Thyroid gland (tissue), 4 donors: ENCODE results near the gene E2F7. TPM values are rescaled to one million over a fixed set of nuclear protein-coding genes. Genes with fewer than 3 reads are reported as not detected.

Source experiments
- DNase-seq, 2 donors: peaks; one replicate each; pipeline ENCODE4 v3.0.0-alpha.2; 2019
- H3K27ac ChIP-seq, 3 donors: fragments of 200-600 bp; sonication (generic); 1 replicate in 2 of 3; 2 replicates in 1 of 3; pipeline ENCODE4 v1.5.1; 2016 to 2019; ENCODE audit warnings: mild to moderate bottlenecking in 1 of 3, moderate library complexity in 1 of 3
- H3K27me3 ChIP-seq: fragments of 200-600 bp; sonication (generic); one replicate; pipeline ENCODE4 v1.5.1; 2019
- H3K36me3 ChIP-seq, 2 donors: fragments of 200-600 bp; sonication (generic); one replicate each; pipeline ENCODE4 v1.5.1; 2016 to 2019
- H3K4me1 ChIP-seq, 2 donors: fragments of 200-600 bp; sonication (generic); one replicate each; pipeline ENCODE4 v1.5.1; 2017 to 2019
- H3K4me3 ChIP-seq, 3 donors: fragments of 200-600 bp; sonication (generic); replicated peaks in 1 of 3; 1 replicate in 2 of 3; 2 replicates in 1 of 3; pipeline ENCODE4 v1.5.1; 2016; ENCODE audit warnings: mild to moderate bottlenecking in 1 of 3
- H3K9me3 ChIP-seq: fragments of 200-600 bp; sonication (generic); one replicate; pipeline ENCODE4 v1.5.1; 2017
- CTCF ChIP-seq, 6 experiments: fragments of 200-600 bp in 3 of 6; fragments of 450-650 bp in 3 of 6; sonication (generic) in 3 of 6; IDR thresholded peaks; one replicate each; pipeline ENCODE4 v1.5.1; 2016 to 2019; ENCODE audit warnings: antibody characterized with exemption in 6 of 6, mild to moderate bottlenecking in 2 of 6, inconsistent platforms in 1 of 6, moderate library complexity in 1 of 6
- POLR2A ChIP-seq, 2 donors: fragments of 450-650 bp; IDR thresholded peaks; one replicate each; pipeline ENCODE4 v1.6.1; 2017; ENCODE audit warnings: antibody characterized with exemption in 2 of 2, mild to moderate bottlenecking in 2 of 2, moderate library complexity in 1 of 2
- WGBS, 2 donors: methylation state at CpG; one replicate each; pipeline ENCODE4 v1.1.5; 2017; 5-methylcytosine and 5-hydroxymethylcytosine counted together
- intact Hi-C: fragments of 100-400 bp; cut with DNase I; formaldehyde crosslinking; loops from one replicate; pipeline ENCODE4 v1.15.1; 2023
- total RNA-seq, 4 donors: library from RNA; depleted of rRNA; stranded (reverse); fragments of >200 nt; gene quantifications; one replicate each; pipeline ENCODE4 v1.2.3, GENCODE V29; 2016

The E2F7 gene
- total RNA-seq, 4 donors from 2014 or later, result 4.6 TPM; not detected in 3

- no peak for DNase-seq
- intact Hi-C loops, result no loop called here
- no peak overlapping the region for H3K4me3 ChIP-seq
- no peaks in the 10 kb centered on the region for H3K4me1 ChIP-seq
- no peaks in the 10 kb centered on the region for H3K9me3 ChIP-seq
- no peak for TF ChIP-seq CTCF (IDR thresholded peaks at IDR 0.05)
- TF ChIP-seq POLR2A (IDR thresholded peaks at IDR 0.05), result no peak
- H3K27me3 ChIP-seq, result no peaks in the 10 kb centered on the region
- no peak overlapping the region for H3K27ac ChIP-seq
- no peaks in the 10 kb centered on the region for H3K36me3 ChIP-seq
- 25 to 33% methylated on average over 1 of the region's 1 CpG for WGBS, 2 donors
Observed at GRCh38 chr12:77089686-77090220, 24.4 kb upstream of the E2F7 start.

- Histone ChIP-seq H3K36me3 (no peaks in the 10 kb centered on the region), H3K9me3 (no peaks in the 10 kb centered on the region), H3K27ac (no peak overlapping the region), H3K4me3 (no peak overlapping the region), H3K27me3 (no peaks in the 10 kb centered on the region), H3K4me1 (no peaks in the 10 kb centered on the region)
- intact Hi-C loops, result no loop called here
- no peak for DNase-seq
- 61 to 67% methylated on average over 4 of the region's 4 CpGs for WGBS, 2 donors
- no peak for TF ChIP-seq CTCF (IDR thresholded peaks at IDR 0.05)
- TF ChIP-seq POLR2A (IDR thresholded peaks at IDR 0.05), result no peak
Observed at GRCh38 chr12:77087427-77087826, 22.1 kb upstream of the E2F7 start.

GRCh38 chr12:77082021-77082420, 16.7 kb upstream of the E2F7 start:
- Histone ChIP-seq H3K36me3 (no peaks in the 10 kb centered on the region), H3K9me3 (no peaks in the 10 kb centered on the region), H3K27ac (no peak overlapping the region), H3K4me1 (no peaks in the 10 kb centered on the region), H3K27me3 (no peaks in the 10 kb centered on the region), H3K4me3 (no peak overlapping the region)
- intact Hi-C loops, result no loop called here
- TF ChIP-seq POLR2A (IDR thresholded peaks at IDR 0.05) (no peak), CTCF (IDR thresholded peaks at IDR 0.05) (no peak)
- 61 to 67% methylated on average over 1 of the region's 1 CpG for WGBS, 2 donors
- DNase-seq, result no peak

GRCh38 chr12:77079631-77080030, 14.3 kb upstream of the E2F7 start:
- Histone ChIP-seq H3K27ac (no peak overlapping the region), H3K4me3 (no peak overlapping the region), H3K36me3 (no peaks in the 10 kb centered on the region), H3K4me1 (no peaks in the 10 kb centered on the region), H3K27me3 (no peaks in the 10 kb centered on the region), H3K9me3 (no peaks in the 10 kb centered on the region)
- WGBS, 2 donors, result 94 to 97% methylated on average over 3 of the region's 3 CpGs
- no peak for DNase-seq
- no peak for TF ChIP-seq POLR2A (IDR thresholded peaks at IDR 0.05)
- TF ChIP-seq CTCF (IDR thresholded peaks at IDR 0.05), result no peak
- intact Hi-C loops, result no loop called here

- H3K27ac ChIP-seq, result no peak overlapping the region
- no peaks in the 10 kb centered on the region for H3K27me3 ChIP-seq
- no peak overlapping the region for H3K4me3 ChIP-seq
- H3K9me3 ChIP-seq, result no peaks in the 10 kb centered on the region
- DNase-seq, result no peak
- intact Hi-C loops, result no loop called here
- TF ChIP-seq CTCF (IDR thresholded peaks at IDR 0.05) (no peak), POLR2A (IDR thresholded peaks at IDR 0.05) (no peak)
- H3K36me3 ChIP-seq, result no peaks in the 10 kb centered on the region
- H3K4me1 ChIP-seq, result no peaks in the 10 kb centered on the region
Observed at GRCh38 chr12:77078231-77078630, 12.9 kb upstream of the E2F7 start.
